NT2/D1 (cell line): ENCODE results near the gene NAA60.

Experiments used
- YY1 ChIP-seq: IDR thresholded peaks from 2 replicates; pipeline ENCODE4 v1.6.1; 2011; ENCODE audit not compliant: insufficient read length, insufficient read depth
- ZNF274 ChIP-seq: IDR thresholded peaks from 2 replicates; pipeline ENCODE4 v1.6.1; 2011; ENCODE audit warnings: mild to moderate bottlenecking, low read depth, low read length

DNA sequence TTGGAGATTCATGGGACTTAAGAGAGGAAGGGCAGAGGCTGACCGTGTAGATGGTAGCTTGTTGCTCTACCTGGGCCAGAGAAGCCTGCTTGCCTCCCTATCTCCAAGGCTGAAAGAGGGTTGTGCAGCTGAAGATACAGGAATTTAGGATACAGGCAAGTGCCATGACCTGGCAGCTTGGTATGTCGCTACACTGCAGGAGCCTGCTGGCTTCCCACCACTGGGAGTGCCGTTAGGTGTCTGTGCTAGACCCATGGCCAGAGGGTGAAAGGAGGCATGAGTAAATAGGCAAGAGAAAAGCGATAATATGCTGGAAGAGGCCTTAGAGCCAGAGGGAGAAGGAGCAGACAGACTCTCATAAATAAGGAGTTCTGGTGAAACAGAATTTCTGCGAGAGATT is 10.6 kb downstream of the NAA60 start:
- TF ChIP-seq YY1 (no peak), ZNF274 (no peak)
